ENCODE measurements around the gene SH3BP4. TPM values are rescaled to one million over a fixed set of nuclear protein-coding genes. Genes with fewer than 3 reads are reported as not detected.
"Not testable (repeated sequence)": the region's sequence is repeated elsewhere in the genome, so short reads cannot be mapped to it uniquely, and the experiment has no call there.

Gene SH3BP4
- total RNA-seq, 1 donor from 2014 or later: 4.6 TPM

DNA sequence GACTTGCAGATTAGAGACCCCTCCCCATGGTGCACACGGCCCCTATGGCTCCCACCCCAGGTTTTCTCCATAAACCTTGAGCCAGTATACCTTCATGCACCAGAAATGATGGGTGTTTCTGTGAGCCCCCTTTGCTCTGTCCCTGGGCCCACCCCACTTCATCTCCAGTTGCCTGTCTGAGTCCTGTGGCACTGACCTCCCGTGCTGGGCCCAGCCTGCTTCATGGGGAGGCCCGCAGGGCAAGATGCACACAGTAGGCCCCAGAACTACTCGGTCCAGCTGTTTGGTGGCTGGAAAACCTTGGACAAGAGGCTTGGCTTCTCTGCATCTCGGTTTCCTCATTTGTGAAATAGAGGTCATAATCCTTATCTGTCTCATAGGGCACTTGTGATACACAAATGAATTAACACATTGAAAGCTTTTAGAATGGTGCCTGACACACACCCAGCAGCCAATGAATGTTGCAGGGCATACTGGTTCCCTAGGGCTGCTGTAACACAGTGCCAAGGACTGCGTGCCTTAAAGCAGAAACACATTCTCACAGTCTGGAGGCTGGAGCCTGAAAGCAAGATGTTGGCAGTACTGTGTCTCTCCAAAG is 58.4 kb downstream of the SH3BP4 start:
- DNase-seq (ENCODE audit: low spot score): no peak

GRCh38 chr2:235011607-235011928 is 59.8 kb downstream of the SH3BP4 start:
- no peak for DNase-seq (ENCODE audit: low spot score)

DNA sequence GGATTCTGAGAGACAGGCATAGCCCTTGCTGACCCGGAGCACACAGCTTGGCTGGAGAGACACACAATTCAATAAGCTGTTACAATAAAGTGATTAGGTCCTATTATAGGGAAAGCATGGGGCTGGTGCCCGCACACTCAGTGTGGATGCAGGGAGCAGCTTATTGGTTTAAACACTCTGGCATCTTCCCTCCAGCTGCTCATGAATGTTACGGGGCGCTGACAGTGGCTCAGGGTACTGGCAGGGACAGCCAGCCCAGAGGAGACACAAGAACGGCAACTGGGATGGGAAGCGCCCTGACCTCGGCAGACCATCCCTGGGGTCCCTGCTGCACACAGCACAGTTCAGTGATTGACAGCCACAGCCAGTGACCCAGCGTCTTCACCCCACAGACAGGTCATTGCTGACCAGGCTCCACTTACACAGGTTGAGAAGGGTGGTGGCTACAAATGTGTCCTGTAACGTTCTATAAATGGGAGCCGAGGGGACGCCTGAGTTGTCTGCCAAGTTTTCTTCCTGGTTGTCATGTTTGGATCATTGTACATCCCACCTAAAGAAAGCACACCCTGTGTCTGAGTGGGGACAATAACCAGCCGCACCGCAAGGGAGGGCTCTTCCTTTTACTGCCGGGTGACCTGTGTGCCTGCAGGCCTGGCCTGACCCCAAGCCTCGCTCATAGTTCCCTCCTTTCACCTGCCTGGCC is 60.3 kb downstream of the SH3BP4 start:
- no peak for DNase-seq (ENCODE audit: low spot score)

DNA sequence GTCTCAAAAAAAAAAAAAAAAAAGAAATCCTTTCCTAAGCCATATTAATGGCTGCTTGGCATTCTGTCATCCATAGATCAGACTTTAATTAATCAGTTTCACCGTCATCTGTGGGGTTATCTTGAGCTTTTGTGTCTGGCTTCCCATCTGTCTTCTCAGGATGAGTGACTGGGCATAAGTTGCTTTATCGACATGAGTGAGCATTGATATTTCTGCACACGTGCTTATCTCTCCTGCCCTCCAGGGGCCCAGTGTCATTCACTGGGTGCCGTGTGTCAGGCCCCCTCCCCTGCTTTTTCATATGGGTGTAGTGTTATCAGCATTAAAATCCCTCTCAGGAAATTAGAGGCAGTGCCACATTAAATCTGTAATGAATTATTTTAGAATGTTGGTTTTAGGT is 65.6 kb downstream of the SH3BP4 start:
- DNase-seq (ENCODE audit: low spot score): no peak

DNA sequence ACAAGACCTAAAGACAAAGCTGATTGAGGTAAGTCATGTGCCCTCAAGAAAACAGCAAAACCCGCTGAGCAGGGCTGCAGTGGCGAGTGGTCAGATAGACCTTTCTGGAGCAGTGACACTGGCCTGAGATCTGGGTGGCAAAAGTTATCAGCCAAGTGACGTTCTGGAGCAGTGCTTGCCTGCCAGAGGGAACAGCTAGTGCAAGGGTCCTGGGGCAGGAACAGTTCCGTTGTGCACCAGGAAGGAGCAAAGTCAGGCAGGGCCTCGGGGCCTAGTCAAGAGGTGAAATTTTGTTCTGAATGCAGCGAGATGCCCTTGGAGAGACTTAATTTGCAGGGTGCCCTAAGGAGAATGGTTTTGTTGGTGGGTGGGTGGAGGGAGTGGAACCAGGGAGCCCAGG is 67.0 kb downstream of the SH3BP4 start:
- no peak for DNase-seq (ENCODE audit: low spot score)

- DNase-seq (ENCODE audit: low spot score): not testable (repeated sequence)
Observed at GRCh38 chr2:235020141-235020540, 68.3 kb downstream of the SH3BP4 start.

- DNase-seq (ENCODE audit: low spot score): no peak
Observed at GRCh38 chr2:235021752-235022151, 69.9 kb downstream of the SH3BP4 start.

DNA sequence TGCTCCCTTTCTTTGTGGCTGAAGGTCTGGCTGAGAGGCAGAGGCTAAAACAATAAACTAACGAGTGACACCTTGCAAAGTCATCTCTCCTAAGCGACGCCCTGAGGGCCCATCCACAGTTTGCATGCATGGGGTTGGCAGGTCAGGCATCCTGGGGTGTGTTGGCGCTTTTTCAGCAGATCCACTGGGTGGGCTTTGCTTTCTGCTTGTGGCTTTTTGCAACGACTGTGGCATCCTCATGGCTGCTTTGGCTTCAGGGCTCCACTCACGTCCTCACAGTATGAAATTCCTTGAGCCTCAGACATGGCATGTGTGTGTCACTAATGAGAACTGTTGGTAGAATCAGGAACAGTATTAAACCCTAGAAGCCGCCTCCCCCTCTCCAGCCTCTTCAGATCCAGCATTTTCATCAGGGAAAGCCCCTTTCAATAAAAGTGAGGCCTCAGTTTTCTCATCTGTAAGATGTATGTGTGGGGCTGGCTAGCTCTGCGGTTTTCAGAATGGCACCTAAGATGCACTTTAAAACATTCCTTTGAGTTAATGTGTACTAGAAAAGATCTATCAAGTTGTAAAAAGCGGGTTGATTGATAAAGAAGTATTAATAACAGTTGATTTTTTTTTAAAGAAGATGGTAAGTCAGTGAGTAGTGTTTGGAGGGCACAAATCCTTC is 72.5 kb downstream of the SH3BP4 start:
- no peak for DNase-seq (ENCODE audit: low spot score)

- no peak for DNase-seq (ENCODE audit: low spot score)
Observed at GRCh38 chr2:235024931-235025773, 73.3 kb downstream of the SH3BP4 start.

- DNase-seq (ENCODE audit: low spot score): peak; percentile 16
Observed at GRCh38 chr2:235025800-235026536, 74.2 kb downstream of the SH3BP4 start.

DNA sequence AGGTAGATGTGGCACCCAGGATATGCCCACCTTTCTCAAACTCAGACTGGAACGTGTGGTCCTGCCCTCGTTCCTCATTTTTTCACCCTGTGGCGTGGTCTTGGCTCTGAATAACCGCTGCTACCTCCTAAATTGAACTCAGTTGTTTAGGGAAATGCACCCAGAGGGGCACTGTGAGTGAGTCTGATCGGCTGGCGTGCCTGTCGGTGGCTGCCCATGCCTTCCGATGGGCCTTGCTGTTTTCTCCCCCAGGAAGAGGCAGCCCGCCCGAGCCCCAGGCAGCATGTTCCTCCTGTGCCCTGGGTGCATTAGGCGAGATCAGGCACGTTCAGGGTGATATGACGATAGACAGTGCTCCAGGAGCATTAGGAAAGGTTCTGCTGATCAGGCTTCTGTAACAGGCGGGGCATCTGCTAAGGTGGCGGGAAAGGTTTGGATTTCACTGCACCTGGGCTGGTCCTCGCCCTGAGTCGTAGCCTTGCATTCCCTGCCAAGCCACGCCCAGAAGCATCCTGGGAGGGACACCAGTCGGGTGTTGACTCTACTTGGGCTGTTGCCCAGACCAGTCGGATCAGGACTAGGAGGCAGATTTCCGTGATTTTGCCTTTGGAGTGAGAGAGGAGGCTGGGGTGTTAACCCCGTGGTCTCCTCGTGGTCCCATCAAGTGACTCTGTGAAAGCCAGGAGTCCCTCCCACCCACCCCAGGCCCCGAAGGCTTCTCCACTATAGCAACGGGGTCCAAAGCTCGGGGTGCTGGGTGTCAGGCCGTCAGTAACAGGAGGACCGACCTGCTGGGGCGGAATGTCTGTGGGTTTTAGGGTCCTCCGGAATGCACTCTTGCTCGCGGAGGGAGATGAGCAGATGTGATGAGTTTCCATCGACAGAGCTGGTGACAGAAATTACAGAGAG is 75.1 kb downstream of the SH3BP4 start:
- peak; percentile 62 for DNase-seq (ENCODE audit: low spot score)

DNA sequence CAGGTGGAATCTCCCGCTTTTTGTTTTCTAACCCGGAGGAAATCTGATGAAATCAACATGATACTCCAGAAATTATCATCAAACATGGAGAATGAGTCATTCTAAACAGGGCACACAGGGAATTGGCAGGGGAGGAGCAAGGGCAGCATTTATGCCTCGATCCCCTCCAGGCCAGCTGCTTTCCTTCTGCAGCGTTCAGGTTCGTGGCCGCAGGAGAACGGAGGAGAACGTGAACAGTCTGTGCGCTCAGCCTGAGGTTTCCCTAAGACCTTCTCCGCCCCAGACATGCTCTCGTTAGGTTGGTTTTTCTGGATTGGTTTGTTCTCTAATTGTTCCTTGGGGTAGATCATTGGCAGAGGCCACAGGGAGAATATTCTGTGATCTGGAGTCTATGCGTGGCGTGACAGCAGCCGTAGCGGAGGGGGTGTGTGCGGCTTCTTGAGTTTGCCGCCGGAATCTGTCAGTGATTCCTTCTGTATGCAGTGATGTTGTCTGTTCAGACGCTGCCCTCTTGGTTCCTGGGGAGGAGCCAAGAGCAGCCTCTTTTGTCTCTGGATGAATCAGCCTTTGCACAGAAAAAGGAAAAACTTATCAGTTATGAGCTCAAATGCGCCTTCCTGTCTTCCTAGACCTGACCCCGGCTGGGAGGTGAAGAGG is 75.9 kb downstream of the SH3BP4 start:
- DNase-seq (ENCODE audit: low spot score): peak; percentile 59

DNA sequence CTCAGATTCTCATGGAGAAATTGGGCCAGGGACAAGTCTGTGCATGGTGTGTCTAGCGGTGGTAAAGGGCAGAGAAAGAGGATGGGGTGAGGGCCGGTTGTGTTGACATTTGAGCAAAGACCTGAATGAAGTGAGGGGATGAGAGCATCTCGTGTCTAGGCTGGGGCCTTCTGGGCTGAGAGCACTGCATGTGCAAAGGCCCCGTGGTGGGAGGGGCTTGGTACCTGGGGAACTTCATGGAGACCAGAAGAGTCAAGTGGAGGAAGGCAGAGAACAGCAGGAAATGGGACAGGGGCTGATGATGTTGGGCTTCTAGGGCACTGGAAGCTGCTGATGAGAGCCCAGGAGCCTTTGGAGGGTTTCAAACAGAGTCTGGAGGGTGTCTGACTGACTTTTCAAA is 76.8 kb downstream of the SH3BP4 start:
- DNase-seq (ENCODE audit: low spot score): no peak

- no peak for DNase-seq (ENCODE audit: low spot score)
Observed at GRCh38 chr2:235029054-235029453, 77.2 kb downstream of the SH3BP4 start.

- no peak for DNase-seq (ENCODE audit: low spot score)
Observed at GRCh38 chr2:235030126-235030525, 78.3 kb downstream of the SH3BP4 start.

DNA sequence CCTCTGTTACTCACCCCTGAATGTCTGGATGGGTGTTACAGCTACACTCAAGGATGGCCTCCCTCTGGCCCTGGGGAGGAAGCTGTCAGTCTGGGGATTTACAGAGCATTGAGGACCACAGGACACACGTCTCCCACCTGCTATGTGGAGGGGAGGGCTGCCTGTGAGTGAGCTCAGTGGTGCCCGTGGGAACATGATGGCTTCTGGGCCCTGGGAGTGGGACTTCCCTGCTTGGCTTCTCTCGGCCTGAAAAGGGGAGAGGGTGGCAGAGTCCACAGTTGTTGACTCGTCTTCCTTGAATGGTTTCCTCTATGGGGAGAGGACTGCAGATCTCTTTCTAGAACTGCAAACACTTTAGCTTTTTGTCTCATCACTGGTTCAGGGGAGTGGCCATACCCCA is 79.1 kb downstream of the SH3BP4 start:
- DNase-seq (ENCODE audit: low spot score): no peak

GRCh38 chr2:235031686-235032373 is 80.0 kb downstream of the SH3BP4 start:
- DNase-seq (ENCODE audit: low spot score): no peak

DNA sequence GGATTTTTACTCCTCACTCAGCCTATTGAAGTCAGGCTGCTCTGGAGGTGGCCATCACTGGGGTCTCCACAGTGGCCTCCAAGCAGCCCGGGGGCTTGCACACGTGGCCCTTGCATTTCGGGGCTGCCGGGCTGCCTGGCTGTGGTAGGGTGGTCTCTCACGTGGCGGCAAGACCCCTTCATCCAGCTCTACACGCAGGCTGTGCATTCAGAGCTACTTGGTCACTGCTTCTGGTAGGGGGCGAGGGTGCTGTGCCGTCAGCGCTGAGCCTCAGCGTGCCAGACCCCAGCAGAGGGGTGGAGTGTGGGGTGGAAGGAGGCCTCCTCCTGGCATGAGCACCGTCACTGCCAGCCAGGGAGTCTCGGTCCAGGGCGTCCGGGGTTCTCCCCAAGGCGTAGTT is 80.6 kb downstream of the SH3BP4 start:
- no peak for DNase-seq (ENCODE audit: low spot score)

DNA sequence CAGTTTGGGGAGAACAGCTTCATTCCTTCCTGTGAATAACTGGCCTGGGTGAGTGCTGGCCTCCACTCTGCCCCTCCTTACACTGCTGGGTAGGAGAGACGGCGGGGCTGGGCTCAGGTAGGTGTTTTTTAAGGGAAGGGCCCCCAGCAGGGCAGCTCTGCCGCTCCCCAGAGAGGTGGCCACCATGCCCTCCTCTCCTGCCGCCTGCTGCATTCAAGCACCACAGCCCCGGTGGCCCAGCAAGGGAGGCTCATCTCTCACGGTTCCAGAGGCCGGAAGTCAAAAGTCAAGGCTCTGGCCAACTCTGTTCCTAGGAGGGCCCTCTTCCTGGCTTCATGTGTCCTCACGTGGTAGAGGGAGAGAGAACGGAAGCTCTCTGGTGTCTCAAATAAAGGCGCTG is 81.1 kb downstream of the SH3BP4 start:
- DNase-seq (ENCODE audit: low spot score): no peak
